ENCODE results near the gene RNF157. TPM values are rescaled to one million over a fixed set of nuclear protein-coding genes. Genes with fewer than 3 reads are reported as not detected.
A peak's percentile ranks its signal among the peaks of the same experiment; 100 is the strongest.

The RNF157 gene
- total and polyA plus RNA-seq, 9 of the 15 experiments (the other 6 are each of a cell fraction or from before 2014, with no cell fraction given): 8.1 to 31.7 (median 20.8) TPM

DNA sequence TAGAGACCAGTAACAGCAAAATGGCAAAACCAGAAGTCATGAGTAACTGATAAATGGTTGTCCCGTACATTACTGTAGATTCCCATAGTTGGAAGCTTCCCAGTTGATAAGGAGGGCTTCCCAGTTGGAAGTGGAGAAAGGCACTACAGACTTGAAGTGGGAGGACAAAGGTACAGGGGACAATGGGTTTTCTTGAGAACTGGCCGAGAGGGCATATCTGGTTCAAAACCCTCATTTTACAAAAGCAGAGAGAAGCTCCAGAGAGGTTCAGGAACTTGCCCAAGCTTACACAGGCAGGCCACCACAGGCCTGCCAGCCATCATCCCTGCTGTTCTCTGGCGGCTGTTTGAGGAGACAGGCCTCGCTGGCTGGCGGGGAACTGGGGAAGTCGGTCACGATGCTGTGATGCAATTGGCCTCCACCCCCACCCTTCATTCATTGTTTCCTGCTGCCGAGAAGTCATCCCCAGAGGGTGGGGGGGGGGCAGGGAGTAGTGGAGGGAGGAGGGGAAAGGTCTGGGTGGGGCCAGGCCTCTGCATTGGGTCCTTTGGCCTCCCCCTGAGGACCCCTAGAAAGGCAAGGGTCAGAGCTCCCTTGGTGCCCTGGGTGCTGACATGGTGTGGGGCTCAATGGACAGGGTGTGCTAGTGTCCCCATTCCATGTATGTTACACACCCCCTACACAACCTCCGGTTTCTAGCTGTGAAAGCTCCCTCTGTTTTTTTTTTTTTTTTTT lies 27.9 kb upstream of the RNF157 start:
- Histone ChIP-seq H3K36me3 (ENCODE audit: control insufficient read depth, insufficient read depth, low read length) (peaks cover 45% of the 10 kb centered on the region), H2AFZ (ENCODE audit: low read depth, low read length) (0 out of 2 replicates have a peak overlapping the region, but pooled peaks have one; percentile 46), H3K27me3 (ENCODE audit: control insufficient read depth in 2 of 2, insufficient read depth in 2 of 2, low read length in 2 of 2) (no peaks in the 10 kb centered on the region), H3K27ac (ENCODE audit: extremely low read depth, low read depth, low read length) (peak overlapping the region; percentile 81), H3K4me2 (ENCODE audit: insufficient read depth, low read length) (peak overlapping the region; percentile 68), H4K20me1 (replicated peaks; ENCODE audit: control insufficient read depth, insufficient read depth, low read length) (no peaks in the 10 kb centered on the region), H3K79me2 (ENCODE audit: control insufficient read depth, insufficient read depth, low read length) (peaks cover 56% of the 10 kb centered on the region), H3K9me1 (ENCODE audit: control insufficient read depth, insufficient read depth, low read length) (no peaks in the 10 kb centered on the region), H3K9me3 (replicated peaks; ENCODE audit: control insufficient read depth, insufficient read depth, low read depth, low read length) (no peaks in the 10 kb centered on the region), H3K4me1 (replicated peaks in 1 of 2; ENCODE audit: control insufficient read depth in 2 of 2, insufficient read depth in 2 of 2, low read length in 2 of 2) (peaks cover 37 to 67% of the 10 kb centered on the region in 2 experiments), H3K4me3 (peak overlapping the region; percentile 14), H3K9ac (ENCODE audit: insufficient read depth in 1 of 2, low read depth in 2 of 2, low read length in 2 of 2) (peak overlapping the region; percentile 81 to 89)
- TSS peak; percentile 97 for BruUV-seq (replicated peaks)
- intact Hi-C loops (cut with micrococcal nuclease) (loop anchor here (2.0 to 5.0 kb wide), 3 partner anchors 29 to 86 kb away; no protein-coding TSS in a partner anchor), in situ Hi-C loops (cut with MboI) (no loop called here)
- ATAC-seq: peak; percentile 25
- 1% methylated on average over 9 of the region's 9 CpGs for WGBS (ENCODE audit: insufficient coverage, low coverage, missing lambda C conversion rate)
- ChIA-PET POLR2A (interaction anchor here (0.6 to 10.6 kb wide), 30 partner anchors 8 to 1670 kb away, joined by 3 to 227 read pairs (median 6); partner anchors contain the start of gene RNF157), CTCF (ENCODE audit: low intra/inter-chr PET ratio) (no interaction called here)
- DNase-seq (ENCODE audit: extremely low read depth in 1 of 4, low spot score in 3 of 4): peak; percentile 63 to 93 (median 76)
- FAIRE-seq: peak; percentile 79
- no peak for TF ChIP-seq CBFB (CRISPR knock-in tag; IDR thresholded peaks at IDR 0.05)
- TF ChIP-seq MCM2 (IDR thresholded peaks at IDR 0.05; ENCODE audit: low read depth): no peak
- peak; percentile 73 for TF ChIP-seq POLR2A (conservative IDR thresholded peaks at IDR 0.05)
- TF ChIP-seq ZBTB11 (CRISPR knock-in tag; IDR thresholded peaks at IDR 0.05): peak in 1 of 3 experiments; percentile 18; a peak in 1 of 6 replicates
- TF ChIP-seq HEY1 (CRISPR knock-in tag; IDR thresholded peaks at IDR 0.05; ENCODE audit: borderline replicate concordance): 0 out of 2 replicates have a peak, but pooled peaks have one; percentile 16
- TF ChIP-seq IFI16 (CRISPR knock-in tag; IDR thresholded peaks at IDR 0.05): no peak
- TF ChIP-seq ZNF318 (IDR thresholded peaks at IDR 0.05; ENCODE audit: borderline replicate concordance in 1 of 2, low read depth in 1 of 2): no peak
- TF ChIP-seq BRF1 (IDR thresholded peaks at IDR 0.05; ENCODE audit: borderline replicate concordance, extremely low read depth, insufficient read length): no peak
